GM23338 (cell line): ENCODE data around the gene UCKL1.

Source experiments
- EZH2 ChIP-seq: fragments of 200-600 bp; sonication (generic); IDR thresholded peaks from one replicate; pipeline ENCODE4 v1.8.0; 2017; ENCODE audit warnings: antibody characterized with exemption, mild to moderate bottlenecking, low read depth; ENCODE audit not compliant: unreplicated experiment
- EZH2phosphoT487 ChIP-seq: fragments of 200-600 bp; sonication (generic); IDR thresholded peaks from one replicate; pipeline ENCODE4 v1.8.1; 2018; ENCODE audit warnings: antibody characterized with exemption; ENCODE audit not compliant: unreplicated experiment
- NANOG ChIP-seq: IDR thresholded peaks from 2 replicates; pipeline ENCODE4 v1.6.1; 2016; ENCODE audit warnings: antibody characterized with exemption, borderline replicate concordance
- TF ChIP-seq, protein P1 (sequence below), 2 experiments: fragments of 200-600 bp in 1 of 2; sonication (generic) in 1 of 2; conservative IDR thresholded peaks; 2 replicates each; pipeline versions ENCODE4 v1.5.1 to v1.6.1; 2016 to 2017; ENCODE audit warnings: antibody characterized with exemption in 2 of 2, low read depth in 2 of 2, mild to moderate bottlenecking in 2 of 2, moderate library complexity in 1 of 2

DNA sequence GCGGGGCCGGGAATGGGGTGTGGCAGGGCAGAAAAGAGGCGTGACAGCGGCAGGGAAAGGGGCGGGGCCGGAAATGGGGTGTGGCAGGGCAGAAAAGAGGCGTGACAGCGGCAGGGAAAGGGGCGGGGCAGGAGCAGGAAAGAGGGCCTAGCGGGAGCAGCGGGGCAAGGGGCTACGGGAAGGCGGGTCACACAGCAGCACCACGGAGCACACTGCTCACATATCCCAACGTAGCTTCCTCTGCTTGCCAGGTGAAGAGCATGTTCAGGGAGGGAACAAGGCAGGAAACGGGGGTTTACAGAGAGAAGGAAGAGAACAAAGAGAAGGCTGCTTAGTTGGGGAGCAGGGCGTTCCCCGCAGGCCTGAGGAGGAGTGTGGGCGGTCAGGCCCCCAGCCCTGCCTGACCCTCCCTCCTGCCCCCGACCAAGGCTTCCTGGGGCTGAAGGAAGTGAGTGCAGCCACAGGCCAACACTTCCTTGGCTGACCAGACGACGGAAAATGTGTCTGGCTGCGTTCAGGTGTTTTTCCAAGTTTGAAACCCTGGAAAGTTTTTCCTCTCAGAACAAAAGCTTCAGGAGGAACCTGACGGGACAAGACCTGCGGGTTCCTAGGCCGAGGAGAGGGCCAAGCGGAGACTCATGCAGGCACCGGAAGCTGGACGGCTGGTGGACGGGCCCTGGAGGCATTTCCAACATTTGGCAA lies 13.8 kb downstream of the UCKL1 start:
- TF ChIP-seq EZH2: no peak
- no peak for TF ChIP-seq NANOG
- TF ChIP-seq, protein P1, sequence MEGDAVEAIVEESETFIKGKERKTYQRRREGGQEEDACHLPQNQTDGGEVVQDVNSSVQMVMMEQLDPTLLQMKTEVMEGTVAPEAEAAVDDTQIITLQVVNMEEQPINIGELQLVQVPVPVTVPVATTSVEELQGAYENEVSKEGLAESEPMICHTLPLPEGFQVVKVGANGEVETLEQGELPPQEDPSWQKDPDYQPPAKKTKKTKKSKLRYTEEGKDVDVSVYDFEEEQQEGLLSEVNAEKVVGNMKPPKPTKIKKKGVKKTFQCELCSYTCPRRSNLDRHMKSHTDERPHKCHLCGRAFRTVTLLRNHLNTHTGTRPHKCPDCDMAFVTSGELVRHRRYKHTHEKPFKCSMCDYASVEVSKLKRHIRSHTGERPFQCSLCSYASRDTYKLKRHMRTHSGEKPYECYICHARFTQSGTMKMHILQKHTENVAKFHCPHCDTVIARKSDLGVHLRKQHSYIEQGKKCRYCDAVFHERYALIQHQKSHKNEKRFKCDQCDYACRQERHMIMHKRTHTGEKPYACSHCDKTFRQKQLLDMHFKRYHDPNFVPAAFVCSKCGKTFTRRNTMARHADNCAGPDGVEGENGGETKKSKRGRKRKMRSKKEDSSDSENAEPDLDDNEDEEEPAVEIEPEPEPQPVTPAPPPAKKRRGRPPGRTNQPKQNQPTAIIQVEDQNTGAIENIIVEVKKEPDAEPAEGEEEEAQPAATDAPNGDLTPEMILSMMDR (conservative IDR thresholded peaks at IDR 0.05; ENCODE audit: low read depth in 2 of 2): no peak
- no peak for TF ChIP-seq EZH2phosphoT487
